D721Med (cell line): ENCODE data around the gene GRM2.

Source experiments
- DNase-seq: peaks from one replicate; pipeline ENCODE4 v3.0.0; 2011; ENCODE audit warnings: low spot score; ENCODE audit not compliant: insufficient read length
- FAIRE-seq: peaks from 2 replicates; lab custom pipeline; 2011; peaks lifted over from hg19 to GRCh38; lab: Jason Lieb, UNC
- CTCF ChIP-seq: IDR thresholded peaks from 2 replicates; pipeline ENCODE4 v1.5.1; 2012; ENCODE audit warnings: mild to moderate bottlenecking, control low read depth; ENCODE audit not compliant: insufficient read depth; ENCODE audit errors: missing control alignments

GRM2 gene

DNA sequence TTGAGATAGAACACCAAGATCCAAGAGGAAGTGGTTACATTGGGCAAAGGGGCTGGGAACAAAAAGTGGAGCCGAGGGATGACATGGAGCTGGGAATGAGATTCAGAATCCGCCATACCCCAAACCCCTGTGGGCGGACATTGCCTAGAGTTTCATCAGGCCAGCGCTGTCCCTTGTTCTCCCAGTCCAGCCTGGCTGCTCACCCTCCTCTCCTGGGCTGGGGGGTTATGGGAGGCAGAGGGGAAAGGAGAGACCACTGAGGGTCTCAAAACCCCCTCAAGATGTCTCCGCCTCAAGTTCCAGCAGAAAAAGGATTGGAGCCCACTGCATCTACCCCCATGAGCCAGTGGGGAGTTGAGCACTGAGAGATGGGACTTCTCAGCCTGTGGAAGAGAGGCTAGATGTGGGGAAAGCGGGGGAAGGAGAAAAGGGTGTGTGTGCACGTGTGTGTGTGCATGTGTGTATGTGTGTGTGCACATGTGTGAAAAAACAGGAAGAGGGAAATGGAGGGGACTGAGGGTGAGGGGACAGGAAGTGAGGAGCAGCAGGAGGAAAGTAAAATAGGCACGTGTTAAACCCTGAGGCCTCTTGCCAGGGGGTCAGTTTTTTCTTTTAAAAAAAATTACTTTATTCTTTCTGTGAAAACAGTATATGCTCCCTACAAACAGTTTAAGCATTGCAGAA is 14.3 kb downstream of the GRM2 start:
- DNase-seq (no peak), FAIRE-seq (no peak)
- no peak for TF ChIP-seq CTCF

DNA sequence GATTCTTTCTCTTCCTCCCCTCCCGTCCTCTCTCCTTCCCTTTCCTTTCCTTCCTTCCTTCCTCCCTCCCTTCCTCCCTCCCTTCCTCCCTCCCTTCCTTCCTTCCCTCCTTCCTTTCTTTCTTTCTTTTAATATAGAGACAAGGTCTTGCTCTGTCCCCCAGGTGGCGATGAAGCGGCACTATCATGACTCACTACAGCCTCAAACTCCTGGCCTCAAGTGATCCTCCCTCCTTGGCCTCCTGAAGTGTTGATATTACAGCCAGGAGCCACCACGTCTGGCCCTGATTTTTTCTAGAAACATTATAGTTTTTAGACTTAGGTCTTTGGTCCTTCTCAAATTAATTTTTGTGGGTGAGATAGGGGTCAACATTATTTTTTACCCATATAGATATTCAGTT is 15.5 kb downstream of the GRM2 start:
- TF ChIP-seq CTCF, result peak; percentile 1
- FAIRE-seq, result no peak
- no peak for DNase-seq

DNA sequence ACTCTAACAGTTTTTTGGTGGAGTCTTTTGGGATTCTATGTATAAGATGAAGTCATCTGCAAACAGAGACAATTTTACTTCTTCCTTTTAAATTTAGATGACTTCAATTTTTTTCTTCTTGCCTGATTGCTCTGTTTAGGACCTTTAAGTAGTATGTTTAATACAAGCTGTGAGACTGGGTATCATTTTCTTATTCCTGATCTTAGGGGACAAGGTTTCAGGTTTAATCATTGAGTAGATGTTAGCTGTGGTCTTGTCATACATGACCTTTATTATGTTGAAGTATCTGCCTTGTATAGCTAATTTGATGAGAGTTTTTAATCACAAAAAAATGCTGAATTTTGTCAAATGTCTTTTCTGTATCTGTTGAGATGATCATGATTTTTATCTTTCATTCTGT is 20.6 kb downstream of the GRM2 start:
- no peak for FAIRE-seq
- no peak for TF ChIP-seq CTCF

GRCh38 chr3:51729042-51729633 is 22.3 kb downstream of the GRM2 start:
- no peak for TF ChIP-seq CTCF
- no peak for DNase-seq
- peak; percentile 21 for FAIRE-seq

More for the DNA sequence above, 20.6 kb downstream of the GRM2 start:
- no peak for DNase-seq

GRCh38 chr3:51733859-51734571 is 27.1 kb downstream of the GRM2 start:
- FAIRE-seq (no peak), DNase-seq (no peak)
- no peak for TF ChIP-seq CTCF

DNA sequence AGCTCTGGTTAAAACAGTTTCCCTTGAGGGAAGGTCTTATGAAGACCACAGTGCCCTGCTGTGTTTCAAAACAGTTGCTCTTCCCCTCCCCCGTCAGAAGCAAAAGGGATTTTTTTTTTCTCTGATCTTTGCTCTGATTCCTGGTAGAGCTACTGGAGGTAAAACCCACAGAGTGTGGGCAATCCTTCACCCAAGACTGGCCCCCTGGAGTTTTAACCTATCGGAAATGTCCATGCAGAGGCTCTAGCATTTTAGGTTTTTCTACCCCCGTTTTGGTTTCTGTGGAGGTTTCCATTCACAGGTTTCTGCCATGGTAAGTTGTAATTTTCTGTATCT is 27.7 kb downstream of the GRM2 start:
- FAIRE-seq (no peak), DNase-seq (no peak)
- TF ChIP-seq CTCF, result no peak

- DNase-seq, result no peak
- FAIRE-seq, result no peak
- TF ChIP-seq CTCF, result no peak
These were observed 28.2 kb downstream of the GRM2 start for GRCh38 chr3:51735039-51735438.
